HG03139 (cell line): ENCODE measurements around the gene PCP2.
A peak's percentile ranks its signal among the peaks of the same experiment; 100 is the strongest.

Experiments used
- ATAC-seq: cut with Tn5 transposase; IDR thresholded peaks from one replicate; pipeline ENCODE4 v1.9.1; 2021; ENCODE audit not compliant: unreplicated experiment

Gene PCP2

DNA sequence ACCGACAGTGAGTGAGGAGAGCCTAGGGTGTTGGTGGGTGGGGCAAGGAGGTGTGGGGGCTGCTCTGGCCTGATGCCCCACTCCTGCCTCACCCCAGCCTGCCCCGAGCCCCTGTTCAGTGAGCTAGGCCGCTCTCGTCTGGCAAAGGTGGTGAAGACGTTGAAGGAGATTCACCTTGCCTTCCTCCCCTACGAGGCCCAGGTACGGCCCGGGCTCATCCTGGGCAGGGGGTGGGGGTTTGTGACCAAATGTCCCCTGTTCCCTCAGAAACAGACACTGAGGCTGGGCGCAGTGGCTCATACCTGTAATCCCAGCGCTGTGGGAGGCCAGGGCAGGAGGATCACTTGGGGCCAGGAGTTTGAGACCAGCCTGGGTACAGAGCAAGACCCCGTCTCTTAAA lies 7.3 kb upstream of the PCP2 start:
- ATAC-seq = no peak

DNA sequence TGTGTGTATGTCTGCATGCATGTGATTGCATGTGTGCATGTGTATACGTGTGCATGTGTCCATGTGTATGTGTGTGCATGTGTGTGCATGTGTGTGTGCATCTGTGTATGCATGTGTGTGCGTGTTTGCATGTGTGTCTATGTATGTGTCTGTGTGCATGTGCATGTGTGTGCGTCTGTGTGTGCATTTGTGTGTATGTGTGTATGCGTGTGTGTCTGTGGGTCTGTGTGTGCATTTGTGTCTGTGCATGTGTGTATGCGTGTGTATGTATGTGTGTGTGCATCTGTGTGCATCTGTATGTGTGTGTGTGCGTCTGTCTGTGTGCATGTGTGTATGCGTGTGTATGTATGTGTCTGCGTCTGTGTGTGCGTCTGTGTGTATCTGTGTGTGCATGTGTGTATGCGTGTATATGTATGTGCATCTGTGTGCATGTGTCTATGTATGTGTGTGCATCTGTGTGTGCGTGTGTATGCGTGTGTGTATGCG lies 6.4 kb upstream of the PCP2 start:
- no peak for ATAC-seq

DNA sequence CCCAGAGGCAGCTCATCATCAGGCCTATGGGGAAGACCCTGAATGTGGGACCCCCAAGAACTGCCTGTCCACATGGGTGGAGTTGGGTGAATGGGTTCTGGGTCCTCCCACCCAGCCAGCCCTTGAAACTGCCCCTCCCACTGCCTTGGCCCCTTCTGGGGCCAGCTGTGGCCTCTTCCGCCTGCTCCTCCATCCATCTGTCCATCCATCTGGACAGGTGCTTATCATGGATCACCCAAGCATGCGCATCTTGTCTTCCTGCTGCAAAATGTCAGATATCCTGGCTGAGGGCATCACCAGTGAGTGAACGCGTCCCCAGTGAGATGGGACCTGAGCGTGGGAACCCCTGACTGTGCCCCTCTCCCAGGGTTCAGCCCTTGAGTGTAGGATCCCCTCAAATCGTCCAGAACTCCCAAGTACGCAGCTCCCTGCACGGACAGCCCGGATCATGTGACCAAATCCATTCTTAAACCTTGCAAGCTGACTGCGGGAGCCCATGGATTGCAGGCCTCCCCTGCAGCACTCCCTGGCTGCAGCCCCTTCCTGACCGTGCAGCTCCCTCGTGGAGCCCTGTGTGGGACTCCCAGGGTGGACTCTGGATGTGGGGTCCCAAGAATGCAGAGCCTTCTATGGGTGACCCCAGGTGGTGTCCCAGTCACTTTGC lies 5.4 kb upstream of the PCP2 start:
- no peak for ATAC-seq

DNA sequence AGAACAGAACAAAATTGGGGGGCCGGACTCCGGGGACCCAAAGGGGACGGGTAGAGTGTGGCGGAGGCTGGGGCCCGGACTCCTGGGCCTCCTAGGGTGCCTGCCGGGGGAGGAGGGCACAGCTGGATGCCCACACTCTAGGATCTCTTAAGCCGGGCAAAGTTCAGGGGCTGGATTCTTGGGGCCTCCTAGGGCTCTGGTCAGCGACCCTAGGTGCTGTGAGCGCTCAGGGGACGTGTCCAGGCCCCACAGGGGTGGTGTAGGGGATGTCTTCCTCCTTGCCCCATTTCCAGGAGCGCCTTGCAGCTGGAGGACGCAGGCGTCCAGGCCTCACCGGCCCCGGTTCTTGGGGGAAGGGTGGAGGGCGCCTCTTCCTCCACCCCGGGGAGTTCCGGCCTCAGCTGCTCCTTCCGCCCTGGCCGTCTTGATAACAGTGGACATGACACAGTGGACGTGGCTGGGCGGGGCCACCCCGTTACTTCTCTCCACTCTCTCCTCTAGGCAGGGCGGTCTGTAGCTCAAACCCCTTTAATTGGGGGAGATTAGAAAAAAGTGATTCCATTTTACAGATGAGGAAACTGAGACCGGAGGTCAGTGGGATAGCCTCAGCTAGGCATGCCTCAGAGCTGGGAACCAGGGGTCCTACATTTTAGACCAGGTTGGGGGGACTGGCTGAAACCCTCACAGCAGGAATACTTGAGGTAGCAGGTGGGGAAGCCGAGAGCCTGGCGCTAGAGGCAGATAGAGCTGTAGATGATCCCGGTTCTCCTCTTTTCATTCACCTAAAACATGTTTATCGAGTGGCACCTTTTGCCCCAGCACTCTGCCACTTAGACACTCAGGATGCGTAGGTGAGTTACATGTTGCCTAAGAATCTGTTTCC lies 4.1 kb upstream of the PCP2 start:
- peak; percentile 11 for ATAC-seq

DNA sequence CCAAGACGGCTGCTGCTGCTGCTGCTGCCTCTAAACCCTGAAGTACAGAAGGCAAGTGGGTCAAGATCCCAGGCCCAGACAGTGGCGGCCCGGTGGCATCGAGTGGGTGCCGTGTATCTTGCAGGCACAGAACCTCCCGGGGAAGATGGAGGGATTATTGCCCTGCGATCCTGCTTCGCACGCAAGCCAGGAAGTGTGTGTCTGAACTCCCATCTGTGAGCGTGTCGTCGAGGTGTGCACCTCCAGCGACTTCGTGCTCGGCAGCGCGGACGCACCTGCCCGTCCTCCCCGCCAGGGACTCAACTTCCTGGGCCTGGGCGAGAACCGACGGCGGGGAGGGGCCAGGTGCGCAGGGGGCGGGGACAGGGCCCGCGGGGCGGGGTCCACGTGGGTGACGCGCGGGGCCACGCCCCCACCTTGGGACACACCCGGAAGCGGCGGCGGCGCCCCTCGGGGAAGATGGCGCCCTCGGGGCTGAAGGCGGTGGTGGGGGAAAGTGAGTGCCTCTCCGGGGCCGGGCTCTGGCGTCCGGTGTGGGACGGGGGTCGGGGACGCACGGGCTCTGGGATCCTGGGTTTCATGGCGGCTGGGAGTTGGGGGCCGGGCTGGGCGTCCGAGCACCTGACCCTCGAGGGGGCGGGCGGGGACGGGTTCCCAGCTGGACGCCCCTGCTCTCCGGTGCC lies 3.3 kb upstream of the PCP2 start, which contains the start of gene STXBP2:
Gene STXBP2, plus strand, starts transcription at position 420 of the 683 bp plus-strand sequence. Its CDS starts 40 bp downstream, at position 460.
- peak; percentile 57 for ATAC-seq

DNA sequence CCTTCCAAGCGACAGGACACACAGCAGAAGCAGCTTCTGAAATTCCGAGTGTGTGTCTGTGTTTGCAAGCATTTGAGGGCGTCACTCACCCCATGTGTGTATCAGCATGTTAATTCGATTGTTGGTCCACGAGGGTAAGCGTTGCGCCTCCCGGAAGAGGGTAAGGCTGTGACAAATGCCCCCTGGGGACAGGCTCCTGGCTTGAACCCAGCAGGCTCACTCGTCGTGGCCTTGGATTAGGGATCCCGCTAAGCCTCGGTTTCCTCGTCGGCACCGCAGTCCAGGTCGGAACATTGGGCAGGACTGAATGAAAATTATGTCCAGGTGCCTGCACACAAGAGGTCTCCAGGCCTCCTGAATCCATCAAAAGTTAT lies 2.8 kb upstream of the PCP2 start:
- no peak for ATAC-seq

DNA sequence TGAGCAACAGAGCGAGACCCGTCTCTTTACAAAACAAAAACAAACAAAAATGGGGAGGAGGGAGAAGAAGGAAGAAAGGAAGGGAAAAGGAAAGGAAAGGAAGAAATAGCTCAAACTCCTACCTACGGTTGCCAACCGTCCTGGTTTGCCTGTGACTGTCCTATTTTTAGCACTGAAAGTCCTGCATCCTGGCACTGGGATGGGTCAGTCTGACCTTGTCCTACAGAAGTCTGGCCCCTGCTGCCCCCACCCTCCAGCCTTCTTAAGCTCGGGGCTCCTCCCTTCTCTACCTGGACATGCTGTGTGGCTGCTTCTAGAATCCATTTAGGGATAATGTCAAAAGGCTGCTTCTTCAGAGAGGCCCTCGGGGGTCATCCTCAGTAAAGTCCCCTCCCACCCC lies 2.2 kb upstream of the PCP2 start:
- no peak for ATAC-seq

DNA sequence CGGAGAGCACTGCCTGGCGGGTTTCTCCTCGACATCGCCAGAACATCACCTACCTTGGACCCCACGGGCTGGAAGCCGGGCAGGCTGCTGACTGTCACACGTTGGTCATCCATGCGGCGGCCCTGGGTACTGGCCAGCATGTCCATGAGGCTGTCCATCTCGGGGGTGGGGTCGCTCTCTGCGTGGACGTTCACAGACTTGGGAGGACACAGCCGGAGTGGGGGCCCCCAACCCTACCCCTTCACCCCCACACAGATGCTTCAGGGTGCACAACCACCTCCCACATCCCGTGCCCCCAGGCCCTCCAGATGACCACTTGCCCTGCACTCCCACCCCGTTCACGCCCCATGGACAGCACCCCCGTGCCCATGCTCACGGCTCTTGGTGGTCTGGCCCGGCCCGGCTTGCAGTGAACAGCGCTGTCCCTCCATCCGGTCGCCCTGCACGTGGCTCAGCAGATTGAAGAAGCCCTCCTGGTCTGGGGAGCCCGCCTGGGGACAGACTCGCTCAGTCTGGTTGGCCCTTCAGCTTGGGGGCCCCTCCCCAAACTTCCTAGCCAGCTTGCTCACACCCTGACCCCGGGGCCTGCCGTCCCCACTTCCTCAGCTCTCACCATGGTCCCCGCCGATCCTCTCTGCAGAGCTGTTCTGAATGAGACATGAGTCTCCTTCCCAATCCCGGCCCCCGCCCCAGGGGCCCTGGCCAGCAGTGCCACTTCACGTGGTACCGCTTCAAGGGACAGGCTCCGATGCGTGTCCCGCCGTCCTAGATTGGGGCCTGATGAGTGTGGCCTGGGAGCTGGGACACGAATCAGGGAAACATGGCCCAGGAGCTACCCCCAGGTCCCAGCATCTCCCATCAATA lies 947 bp downstream of the PCP2 start:
- no peak for ATAC-seq

DNA sequence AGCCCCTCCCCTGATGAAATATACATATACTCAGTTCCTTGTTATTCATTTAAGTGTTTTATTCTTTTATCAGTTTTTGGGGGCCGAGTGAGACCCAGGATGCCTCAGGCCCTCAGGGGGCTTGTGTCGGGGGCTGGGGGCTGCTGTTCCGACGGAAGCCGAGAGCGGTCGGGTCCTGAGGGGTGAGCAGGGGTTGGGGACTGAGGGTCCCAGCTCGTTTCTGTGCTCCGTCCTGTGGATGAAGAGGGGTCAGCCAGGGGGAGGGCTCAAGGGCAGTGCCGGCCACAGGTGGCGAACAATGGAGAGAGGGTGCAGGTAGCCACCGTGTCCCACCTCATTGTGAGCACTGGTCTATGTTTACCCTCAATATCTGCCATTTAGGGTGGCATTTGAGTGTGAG lies 1.9 kb downstream of the PCP2 start:
- ATAC-seq = no peak

DNA sequence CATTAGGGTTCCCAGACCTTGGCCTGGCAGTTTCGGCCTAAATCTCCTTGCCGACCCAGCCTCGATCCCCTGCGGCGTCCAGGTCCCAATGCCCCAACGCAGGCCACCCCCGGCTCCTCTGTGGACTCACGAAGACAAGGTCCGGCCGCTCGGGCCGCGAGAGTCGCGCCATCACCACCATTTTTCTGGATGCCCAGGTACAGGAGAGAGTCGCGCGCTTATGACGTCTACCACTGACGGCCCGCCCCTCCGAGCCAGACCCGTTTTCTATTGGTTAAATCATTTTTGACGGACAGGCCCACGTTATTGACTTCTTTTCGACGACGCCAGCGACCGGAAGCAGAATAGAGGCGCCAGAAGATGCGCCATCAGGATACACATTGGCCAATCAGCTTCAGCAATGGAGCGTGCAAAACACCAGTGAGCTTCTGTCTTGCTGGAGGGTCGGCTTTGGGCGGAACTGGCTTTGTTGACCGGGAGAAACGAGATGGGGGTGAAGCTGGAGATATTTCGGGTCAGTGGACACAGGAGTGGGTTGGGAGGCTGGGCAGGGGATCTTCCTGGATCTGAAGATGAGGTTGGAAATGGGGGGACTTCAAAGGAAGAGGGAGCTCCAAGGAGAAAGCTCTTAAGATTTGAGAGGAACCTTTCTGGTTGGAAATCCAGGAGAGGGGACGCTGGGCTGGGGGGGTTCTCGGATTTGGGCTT lies 4.0 kb downstream of the PCP2 start, which contains the start of the genes PET100 and XAB2:
Gene PET100, plus strand, starts transcription at position 447 of the 708 bp plus-strand sequence. Its CDS starts 41 bp downstream, at position 488.
Gene XAB2, minus strand, starts transcription at position 199 of the 708 bp plus-strand sequence. Its CDS starts 18 bp downstream, at position 181.
- peak; percentile 89 for ATAC-seq

DNA sequence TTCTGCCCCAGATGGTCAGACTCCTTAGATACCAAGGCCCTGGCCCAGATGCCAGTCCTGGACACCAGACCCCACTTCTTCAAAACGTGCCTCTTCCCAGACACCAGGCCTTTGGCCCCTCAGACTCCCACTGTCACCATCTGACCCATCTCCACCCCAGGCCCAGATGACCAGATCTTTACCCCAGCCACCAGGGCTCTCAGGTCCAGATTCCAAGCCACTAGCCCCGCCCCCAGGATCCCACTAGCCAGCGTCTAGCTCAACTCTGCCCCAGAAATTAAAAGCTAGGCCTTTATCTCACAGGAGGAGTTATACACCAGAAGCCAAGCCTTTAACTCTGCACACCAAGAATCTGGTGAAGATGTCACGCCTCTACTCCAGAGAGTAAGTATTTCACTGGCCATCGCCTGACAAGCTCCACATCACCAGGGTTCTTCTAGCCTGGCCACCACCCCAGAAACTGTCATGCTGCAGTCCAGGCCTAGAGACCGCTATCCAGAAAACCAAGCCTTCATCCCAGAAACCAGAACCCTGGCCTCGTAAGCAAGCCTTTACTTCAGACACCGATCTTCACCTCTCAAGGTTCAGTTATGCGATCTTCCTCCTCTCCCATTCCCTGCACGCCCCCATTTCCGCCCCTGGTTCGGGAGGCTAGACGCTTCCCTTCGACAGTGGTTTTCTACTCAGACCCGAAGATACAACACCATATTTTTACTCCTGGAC lies 4.8 kb downstream of the PCP2 start:
- ATAC-seq = no peak

DNA sequence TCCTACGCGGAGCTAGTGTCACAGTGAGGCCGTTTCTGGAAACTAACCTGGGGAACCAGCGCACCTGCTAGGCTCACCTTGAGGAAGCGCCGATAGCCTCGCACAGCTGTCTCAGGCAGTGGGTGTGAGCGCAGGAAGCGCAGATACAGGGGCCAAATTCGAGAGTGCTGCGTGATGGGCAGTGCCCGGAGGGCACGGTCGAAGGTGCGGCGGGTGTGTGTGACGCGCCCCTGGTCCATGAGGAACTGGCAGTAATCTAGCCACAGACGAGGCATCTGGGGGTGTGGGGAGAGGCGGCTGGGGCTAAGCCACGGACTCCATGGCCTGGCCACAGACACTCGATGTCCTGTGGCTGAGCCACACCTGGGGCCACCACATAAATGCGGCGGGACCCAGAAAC lies 6.4 kb downstream of the PCP2 start:
- no peak for ATAC-seq

DNA sequence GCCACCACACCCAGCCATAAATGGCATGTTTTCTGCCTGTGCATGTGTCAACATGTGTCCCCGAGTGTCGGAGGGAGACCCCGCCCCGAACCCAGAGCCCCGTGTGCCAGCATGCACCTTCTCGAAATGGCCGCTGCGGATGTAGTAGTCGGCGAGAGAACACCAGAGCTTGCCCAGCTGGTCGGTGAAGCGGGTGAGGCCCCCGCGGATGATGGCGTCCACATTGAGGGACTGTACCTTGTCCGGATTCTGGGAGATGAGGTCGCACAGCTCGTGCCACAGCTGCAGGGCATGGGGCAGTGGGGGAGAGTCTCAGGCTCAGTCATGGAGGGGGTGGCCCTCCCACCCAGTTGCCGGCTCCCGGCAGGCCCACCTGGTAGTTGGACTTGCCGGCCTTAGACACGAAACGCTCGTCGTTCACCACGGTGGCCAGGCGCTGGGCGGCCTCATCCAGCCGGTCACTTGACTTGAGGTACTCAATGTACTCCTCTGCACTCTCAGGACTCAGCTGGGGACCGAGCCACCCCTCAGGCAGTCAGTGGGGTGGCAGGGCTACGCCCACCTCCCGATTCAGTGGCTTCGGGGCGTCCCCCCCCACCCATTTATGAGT lies 7.7 kb downstream of the PCP2 start:
- no peak for ATAC-seq

DNA sequence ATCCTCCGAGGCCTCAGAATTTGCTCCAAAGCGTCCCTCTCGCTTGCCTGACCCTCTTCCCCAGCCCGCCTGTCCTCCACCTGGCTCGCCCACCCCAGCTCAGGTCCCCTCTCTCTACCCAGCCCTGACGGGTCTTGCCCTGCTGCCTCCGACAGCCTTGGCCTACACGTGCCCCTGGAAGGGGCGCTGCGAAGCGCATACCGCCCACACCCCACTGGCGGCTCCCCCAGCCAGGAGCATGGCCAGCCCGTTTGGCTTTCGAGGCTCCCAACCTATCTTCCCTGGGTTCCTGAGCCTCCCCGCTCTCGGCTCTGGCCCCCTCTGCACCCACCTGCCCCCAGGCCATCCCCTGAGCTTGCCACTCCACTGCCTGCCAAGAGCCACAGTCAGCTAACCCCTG lies 8.7 kb downstream of the PCP2 start:
- no peak for ATAC-seq

DNA sequence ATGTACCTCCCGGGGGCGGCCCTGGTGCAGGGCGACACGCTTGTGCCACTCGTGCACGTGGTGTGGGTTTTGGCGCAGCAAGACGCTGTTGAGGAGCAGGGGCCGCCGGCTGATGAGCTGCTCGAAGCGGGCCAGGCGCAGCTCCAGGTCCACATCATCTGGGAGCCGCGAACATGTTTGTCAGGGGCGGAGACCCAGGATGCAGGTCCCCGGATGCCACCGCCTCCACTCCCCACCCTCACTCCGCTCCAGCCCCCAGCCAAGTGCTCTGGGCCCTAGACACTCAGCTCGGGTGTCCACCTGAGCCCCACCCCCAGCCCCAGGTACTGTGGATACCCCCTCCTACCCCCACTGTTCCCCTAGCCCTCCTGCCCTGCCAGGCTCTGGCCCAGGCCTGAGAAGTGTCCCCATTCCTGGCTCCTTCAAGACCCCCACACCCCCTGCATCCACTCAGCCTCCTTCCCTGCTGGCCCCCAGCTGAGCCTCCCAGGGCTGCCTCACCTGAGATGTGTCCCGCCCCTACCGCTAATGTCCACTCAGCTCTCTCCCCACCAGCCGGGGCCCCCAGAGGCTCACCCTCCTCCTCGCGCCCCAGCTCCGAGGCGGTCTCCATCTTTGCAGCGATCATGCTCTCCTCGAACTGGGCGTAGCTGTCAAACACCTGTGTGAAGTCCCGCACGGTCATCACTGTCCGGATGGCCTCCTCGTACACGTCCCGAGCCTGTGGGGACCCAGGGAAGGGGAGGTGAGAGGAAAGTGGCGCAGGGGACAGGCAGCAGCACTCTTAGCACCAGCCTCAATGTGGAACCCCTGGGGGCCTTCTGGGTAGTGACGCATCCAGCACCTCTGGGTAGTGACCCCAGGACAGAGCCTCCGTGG lies 9.6 kb downstream of the PCP2 start:
- no peak for ATAC-seq

DNA sequence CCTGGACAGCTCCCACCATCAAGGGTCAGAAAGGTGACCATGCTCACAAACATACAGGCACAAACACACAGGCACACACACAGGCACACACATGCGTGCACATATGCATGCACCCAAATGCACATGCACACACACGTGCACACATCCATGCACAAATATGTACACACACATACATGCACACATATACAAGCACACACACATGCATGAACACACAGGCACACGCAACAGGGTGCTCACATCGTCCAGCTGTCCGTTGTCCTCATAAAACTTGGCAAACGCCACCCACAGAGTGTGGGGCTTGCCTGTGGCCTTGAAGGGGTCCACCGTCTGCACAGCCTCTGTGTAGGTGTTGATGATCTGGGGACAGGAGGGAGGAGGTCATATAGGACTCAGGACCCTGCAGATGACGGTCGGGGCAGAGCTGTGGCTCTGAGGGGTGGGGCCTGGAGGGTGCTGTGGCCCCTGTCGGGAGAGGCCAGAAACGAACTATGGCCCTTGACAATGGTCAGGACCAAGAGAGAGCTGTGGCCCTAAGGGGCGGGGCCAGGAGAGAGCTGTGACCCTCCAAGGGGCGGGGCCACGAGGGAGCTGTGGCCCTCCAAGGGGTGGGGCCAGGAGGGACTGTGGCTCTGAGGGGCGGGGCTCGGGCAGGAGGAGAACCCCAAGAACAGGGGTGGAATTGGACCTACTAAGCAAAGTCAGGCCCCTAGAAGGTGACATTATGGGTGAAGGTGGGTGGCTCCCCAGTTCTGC lies 10.4 kb downstream of the PCP2 start:
- no peak for ATAC-seq
